T-helper 1 cell treated with Interleukin-12 subunit alpha and Interleukin-12 subunit beta and Interleukin-4 antibody, amounts not matched to agents 30 μg/mL and 1 μg/mL, for 36 hours (primary cell): ENCODE measurements around the gene ZNF541.
A peak's percentile ranks its signal among the peaks of the same experiment; 100 is the strongest.

Experiments
- H3K27ac Mint-ChIP-seq: one replicate; pipeline ENCODE4 v1.8.0; 2021; ENCODE audit warnings: mild to moderate bottlenecking, mixed read lengths
- H3K27me3 Mint-ChIP-seq: one replicate; pipeline ENCODE4 v1.8.0; 2021; ENCODE audit warnings: low read depth, mixed read lengths
- H3K36me3 Mint-ChIP-seq: one replicate; pipeline ENCODE4 v1.8.0; 2021; ENCODE audit warnings: low read depth, mixed read lengths
- H3K4me1 Mint-ChIP-seq: one replicate; pipeline ENCODE4 v1.8.0; 2021; ENCODE audit warnings: low read depth, mixed read lengths
- H3K4me3 Mint-ChIP-seq: one replicate; pipeline ENCODE4 v1.8.0; 2021; ENCODE audit warnings: mild to moderate bottlenecking, moderate library complexity, mixed read lengths
- H3K9me3 Mint-ChIP-seq: one replicate; pipeline ENCODE4 v1.8.0; 2021; ENCODE audit warnings: mixed read lengths

Gene ZNF541

DNA sequence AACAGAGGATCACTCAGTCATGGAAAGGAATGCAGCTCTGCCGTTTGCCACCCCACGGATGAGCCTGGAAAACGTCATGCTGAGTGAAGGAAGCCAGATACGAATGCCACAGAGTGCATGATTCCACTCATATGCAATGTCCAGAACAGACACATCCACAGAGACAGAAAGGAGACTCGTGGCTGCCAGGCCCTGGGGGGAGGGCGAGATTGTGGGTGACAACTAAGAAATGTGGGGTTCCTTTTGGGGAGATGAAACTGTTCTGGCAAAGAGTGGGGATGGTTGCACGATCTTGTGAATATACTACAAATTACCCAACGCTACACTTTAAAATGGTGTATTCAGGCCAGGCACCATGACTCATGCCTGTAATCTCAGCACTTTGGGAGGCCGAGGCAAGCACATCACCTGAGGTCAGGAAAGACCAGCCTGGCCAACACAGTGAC lies 30.9 kb downstream of the ZNF541 start:
- peaks cover 11% of the 10 kb centered on the region for H3K27me3 Mint-ChIP-seq
- no peak overlapping the region for H3K4me3 Mint-ChIP-seq
- peak overlapping the region; percentile 31 for H3K27ac Mint-ChIP-seq

DNA sequence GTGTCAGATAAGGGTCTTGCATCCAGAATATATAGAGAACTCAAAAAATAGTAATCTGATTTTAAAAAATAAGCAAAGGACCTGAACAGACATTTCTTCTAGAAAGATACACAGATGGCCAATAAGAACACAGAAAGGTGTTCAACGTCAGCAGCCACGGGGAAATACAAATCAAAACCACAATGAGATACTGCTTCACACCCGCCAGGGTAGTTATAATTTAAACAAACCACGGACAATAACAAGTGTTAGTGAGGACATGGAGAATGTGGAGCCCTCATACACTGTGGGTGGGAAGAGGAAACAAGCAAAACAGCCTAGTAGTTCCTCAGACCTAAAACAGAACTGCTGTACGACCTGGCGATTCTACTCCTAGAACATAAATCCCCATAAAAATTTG lies 31.4 kb downstream of the ZNF541 start:
- Mint-ChIP-seq H3K27me3 (peaks cover 11% of the 10 kb centered on the region), H3K36me3 (no peaks in the 10 kb centered on the region), H3K27ac (peak overlapping the region; percentile 31), H3K4me1 (peaks cover 7% of the 10 kb centered on the region), H3K9me3 (no peaks in the 10 kb centered on the region), H3K4me3 (no peak overlapping the region)

More for the DNA sequence above, 30.9 kb downstream of the ZNF541 start:
- H3K36me3 Mint-ChIP-seq: no peaks in the 10 kb centered on the region
- H3K9me3 Mint-ChIP-seq: no peaks in the 10 kb centered on the region
- H3K4me1 Mint-ChIP-seq: peaks cover 7% of the 10 kb centered on the region

DNA sequence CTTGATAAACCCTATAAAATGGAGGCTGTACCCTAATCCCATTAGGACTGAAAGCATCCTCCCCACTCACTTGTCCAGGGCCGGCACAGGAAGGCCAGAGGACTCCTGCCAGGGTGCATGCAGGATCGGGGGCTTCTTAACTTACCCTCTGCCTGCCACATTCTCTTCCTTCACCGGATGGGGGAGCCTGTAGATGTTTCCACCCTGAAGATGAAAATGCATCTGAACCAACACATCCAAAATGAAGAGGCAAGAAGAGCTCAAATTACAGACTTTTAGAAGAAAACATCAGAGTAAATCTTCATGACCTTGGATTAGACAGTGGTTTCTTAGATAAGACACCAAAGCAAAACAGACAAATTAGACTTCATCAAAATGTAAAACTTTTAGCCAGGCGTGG lies 32.2 kb downstream of the ZNF541 start:
- Mint-ChIP-seq H3K4me3 (no peak overlapping the region), H3K36me3 (no peaks in the 10 kb centered on the region), H3K27ac (peak overlapping the region; percentile 12)

DNA sequence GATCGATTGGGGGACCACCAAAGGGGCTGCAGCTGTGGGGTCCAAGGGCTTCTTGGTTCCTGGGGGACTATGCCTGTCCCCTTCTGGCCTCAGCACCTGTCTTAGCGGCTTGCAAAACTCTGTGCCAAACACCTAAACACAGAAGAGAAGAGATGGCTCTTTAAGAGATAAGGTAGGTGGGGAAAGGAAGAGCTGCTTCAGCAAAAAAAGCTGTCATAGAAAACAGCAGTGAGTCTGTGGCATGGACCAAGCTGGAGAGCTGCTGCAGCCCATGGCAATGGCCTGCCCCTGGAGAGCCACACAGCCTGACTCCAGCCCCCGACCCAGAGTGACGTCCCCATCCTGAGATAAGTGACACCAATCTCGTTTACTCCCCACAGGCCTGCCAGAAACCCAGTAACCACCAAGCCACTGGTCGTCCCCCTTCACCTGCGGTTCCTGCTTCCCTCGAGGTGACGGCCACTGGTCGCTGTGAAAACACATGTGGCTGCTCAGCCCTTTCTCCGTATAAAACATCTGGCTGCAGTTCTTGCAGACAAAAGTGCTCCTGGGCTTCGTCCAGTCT lies 33.1 kb downstream of the ZNF541 start:
- Mint-ChIP-seq H3K4me3 (no peak overlapping the region), H3K4me1 (peaks cover 7% of the 10 kb centered on the region), H3K27ac (no peak overlapping the region), H3K36me3 (no peaks in the 10 kb centered on the region), H3K9me3 (no peaks in the 10 kb centered on the region), H3K27me3 (peaks cover 11% of the 10 kb centered on the region)

More for the DNA sequence above, 32.2 kb downstream of the ZNF541 start:
- Mint-ChIP-seq H3K9me3 (no peaks in the 10 kb centered on the region), H3K27me3 (peaks cover 11% of the 10 kb centered on the region), H3K4me1 (peaks cover 7% of the 10 kb centered on the region)

DNA sequence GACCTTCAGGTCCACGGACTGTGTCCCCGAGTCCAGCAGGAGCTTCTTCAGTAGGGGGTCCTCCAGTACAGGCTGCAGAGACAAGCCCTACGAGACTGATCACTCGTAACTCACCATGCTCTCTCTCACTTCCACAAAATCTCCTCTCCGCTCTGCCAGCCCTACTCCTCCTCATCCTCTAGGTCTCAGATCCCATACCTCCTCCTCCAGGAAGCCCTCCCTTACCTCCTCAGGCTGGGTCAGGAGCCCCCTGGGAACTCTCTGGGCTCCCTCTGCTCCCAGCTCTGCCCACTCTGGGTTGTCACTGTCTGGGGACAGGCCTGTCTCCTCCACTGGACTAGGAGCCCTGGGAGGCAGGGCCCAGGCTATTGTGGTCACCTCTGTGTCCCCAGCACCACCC lies 34.1 kb downstream of the ZNF541 start:
- no peak overlapping the region for H3K27ac Mint-ChIP-seq
- H3K4me1 Mint-ChIP-seq: peaks cover 8% of the 10 kb centered on the region
- no peaks in the 10 kb centered on the region for H3K9me3 Mint-ChIP-seq
- no peaks in the 10 kb centered on the region for H3K36me3 Mint-ChIP-seq
- peaks cover 8% of the 10 kb centered on the region for H3K27me3 Mint-ChIP-seq
- H3K4me3 Mint-ChIP-seq: no peak overlapping the region

DNA sequence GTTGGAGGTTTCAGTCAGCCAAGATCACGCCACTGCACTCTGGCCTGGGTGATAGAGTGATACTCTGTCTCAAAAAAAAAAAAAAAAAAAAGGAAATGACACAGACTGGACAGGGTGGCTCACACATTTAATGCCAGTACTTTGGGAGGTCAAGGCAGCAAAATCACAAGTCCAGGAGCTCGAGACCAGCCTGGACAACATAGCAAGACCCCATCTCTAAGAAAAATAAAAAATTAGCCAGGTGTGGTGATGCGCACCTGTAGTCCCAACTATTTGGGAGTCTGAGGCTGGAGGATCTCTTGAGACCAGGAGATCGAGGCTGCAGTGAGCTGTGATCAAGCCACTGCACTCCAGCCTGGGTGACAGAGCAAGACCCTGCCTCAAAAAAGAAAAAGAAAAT lies 35.5 kb downstream of the ZNF541 start:
- H3K4me3 Mint-ChIP-seq: no peak overlapping the region
- H3K27ac Mint-ChIP-seq: no peak overlapping the region
- no peaks in the 10 kb centered on the region for H3K9me3 Mint-ChIP-seq
- peaks cover 8% of the 10 kb centered on the region for H3K4me1 Mint-ChIP-seq
- H3K27me3 Mint-ChIP-seq: peaks cover 4% of the 10 kb centered on the region
- H3K36me3 Mint-ChIP-seq: no peaks in the 10 kb centered on the region

DNA sequence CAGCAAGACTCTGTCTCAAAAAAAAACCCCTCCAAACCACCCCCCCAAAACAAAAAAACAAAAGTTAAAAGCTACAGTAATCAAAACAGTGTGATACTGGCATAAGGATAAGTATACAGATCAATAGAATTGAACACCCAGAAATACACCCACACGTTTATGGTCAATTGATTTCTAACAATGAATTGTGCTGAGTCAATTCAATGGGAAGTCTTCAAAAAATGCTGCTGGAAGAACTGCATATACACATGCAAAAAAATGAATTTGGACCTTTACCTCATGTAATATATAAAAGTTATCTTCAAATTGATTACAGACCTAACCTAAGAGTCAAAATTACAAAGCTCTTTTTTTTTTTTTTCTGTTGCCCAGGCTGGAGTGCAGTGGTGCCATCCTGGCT lies 38.3 kb downstream of the ZNF541 start:
- Mint-ChIP-seq H3K4me1 (peaks cover 2% of the 10 kb centered on the region), H3K9me3 (no peaks in the 10 kb centered on the region), H3K4me3 (no peak overlapping the region), H3K36me3 (no peaks in the 10 kb centered on the region), H3K27me3 (peaks cover 4% of the 10 kb centered on the region), H3K27ac (no peak overlapping the region)

DNA sequence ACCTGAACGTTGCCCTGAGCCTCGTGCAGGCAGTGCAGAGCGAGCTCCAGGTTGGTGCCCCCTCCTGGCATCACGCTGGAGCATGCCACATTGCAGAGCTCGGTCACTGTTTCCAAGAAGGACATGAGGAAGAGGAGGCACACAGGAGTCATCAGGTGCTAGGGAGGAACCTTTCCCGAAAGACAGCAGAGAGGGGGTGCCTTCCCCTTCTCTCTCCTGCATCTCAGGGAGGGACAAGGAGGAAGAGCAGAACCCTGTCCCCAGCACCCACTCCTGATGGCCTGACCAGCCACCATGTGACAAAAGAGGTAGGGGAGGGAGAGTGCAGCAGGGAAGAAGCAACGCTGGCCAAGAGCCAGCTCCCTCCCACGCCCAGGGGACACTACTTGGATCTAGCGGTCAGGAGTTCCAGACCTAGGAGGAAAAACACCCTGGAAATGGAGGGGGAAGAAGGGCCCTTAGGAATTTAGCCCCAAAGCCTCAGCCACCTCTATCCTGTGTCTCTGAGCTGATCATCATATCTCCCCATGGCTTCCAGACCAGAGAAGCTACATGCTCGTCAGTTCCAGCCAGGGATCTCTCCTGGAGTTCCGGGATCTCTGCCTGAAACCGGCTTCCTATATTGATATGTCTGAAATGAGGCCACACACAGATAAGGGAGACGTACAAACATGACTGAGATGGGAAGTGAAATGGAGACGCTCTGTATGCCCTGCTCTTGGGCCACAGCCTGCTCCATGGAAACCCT lies 41.1 kb downstream of the ZNF541 start:
- Mint-ChIP-seq H3K27ac (no peak overlapping the region), H3K36me3 (no peaks in the 10 kb centered on the region), H3K9me3 (no peaks in the 10 kb centered on the region), H3K4me3 (no peak overlapping the region), H3K4me1 (peaks cover 2% of the 10 kb centered on the region), H3K27me3 (peaks cover 4% of the 10 kb centered on the region)

DNA sequence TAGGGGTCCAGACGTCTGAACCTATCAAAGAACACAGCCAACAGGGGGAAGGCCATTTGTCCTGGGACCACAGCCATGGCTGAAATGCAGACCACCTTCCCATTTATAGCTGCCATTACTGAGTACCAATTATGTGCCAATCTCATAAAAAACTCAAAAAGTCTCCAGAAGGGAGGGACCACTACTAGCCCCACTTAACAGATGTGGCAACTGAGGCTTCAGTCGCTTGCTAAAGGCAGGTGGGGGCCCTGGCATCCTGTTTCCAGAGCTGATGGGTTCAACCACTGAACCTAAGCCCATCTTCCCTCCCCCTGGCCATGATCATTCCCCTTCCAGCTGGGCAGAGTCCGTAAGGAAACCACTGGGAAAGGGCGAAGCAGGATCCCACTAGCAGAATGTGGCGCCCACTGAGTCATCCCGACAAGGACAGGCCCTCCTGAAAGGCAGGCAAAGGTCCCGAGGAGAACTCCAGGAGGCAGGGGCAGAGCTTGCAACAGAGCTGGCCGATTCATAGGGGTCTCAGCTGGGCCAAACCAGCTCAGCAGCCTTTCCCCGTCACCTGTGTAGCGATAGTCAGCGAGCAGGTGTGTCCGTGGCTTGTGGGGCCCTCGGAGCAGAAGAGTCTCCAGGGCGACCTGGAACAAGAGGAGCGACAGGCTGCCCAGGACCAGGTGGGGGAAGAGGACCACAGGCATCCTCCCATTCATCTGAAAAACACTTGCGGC lies 43.8 kb downstream of the ZNF541 start:
- Mint-ChIP-seq H3K36me3 (no peaks in the 10 kb centered on the region), H3K27me3 (peaks cover 4% of the 10 kb centered on the region), H3K4me1 (peaks cover 2% of the 10 kb centered on the region), H3K27ac (no peak overlapping the region), H3K4me3 (no peak overlapping the region), H3K9me3 (no peaks in the 10 kb centered on the region)

DNA sequence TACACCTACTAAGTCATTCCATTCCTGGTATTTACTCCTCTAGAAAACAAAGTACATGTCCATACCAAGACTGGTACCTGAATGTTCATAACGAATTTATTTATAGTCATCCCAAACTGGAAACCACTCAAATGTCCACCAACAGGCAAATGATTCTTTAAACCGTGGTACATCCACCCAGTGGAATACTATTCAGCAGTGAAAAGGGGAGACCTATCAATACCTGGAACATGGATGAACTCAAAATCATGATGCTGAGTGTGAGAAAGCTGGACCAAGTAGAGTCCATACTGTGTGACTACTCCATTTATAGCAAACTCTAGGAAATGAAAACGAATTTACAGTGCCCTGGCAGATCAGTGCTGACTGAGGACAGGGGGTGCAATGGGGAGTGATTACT lies 46.1 kb downstream of the ZNF541 start:
- Mint-ChIP-seq H3K27me3 (peaks cover 3% of the 10 kb centered on the region), H3K4me3 (no peak overlapping the region), H3K4me1 (peaks cover 6% of the 10 kb centered on the region), H3K27ac (no peak overlapping the region), H3K9me3 (no peaks in the 10 kb centered on the region), H3K36me3 (no peaks in the 10 kb centered on the region)

DNA sequence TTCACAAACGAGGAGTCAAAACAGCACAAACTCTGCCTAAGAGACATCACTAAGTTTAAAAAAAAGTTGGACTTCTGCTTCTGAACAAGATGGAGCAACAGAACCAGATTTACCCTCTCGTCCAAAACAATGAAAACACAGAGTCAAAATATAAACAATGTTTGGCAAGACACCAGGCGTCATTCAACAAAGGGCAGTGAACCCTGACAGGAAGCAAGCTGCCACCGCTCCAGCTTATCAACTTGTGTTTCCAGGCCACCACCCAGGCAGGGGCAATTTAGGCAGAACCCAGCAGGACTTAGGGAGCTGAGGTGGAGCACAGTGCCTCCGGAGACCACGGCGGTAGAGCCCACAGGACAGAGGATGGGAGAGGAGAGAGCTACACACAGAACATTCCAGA lies 49.5 kb downstream of the ZNF541 start:
- Mint-ChIP-seq H3K27ac (no peak overlapping the region), H3K9me3 (no peaks in the 10 kb centered on the region), H3K4me3 (no peak overlapping the region), H3K36me3 (no peaks in the 10 kb centered on the region), H3K27me3 (peaks cover 3% of the 10 kb centered on the region), H3K4me1 (peaks cover 12% of the 10 kb centered on the region)
